HG03558 (cell line): ENCODE results near the gene COL4A1.

Experiments used
- ATAC-seq: cut with Tn5 transposase; IDR thresholded peaks from one replicate; pipeline ENCODE4 v1.9.1; 2021; ENCODE audit warnings: moderate number of reproducible peaks; ENCODE audit not compliant: unreplicated experiment; ENCODE audit errors: extremely low read depth

The COL4A1 gene

GRCh38 chr13:110280231-110280813 lies 26.6 kb downstream of the COL4A1 start:
- ATAC-seq, result no peak

- no peak for ATAC-seq
These were observed 27.3 kb downstream of the COL4A1 start for GRCh38 chr13:110279684-110280083.

- no peak for ATAC-seq
These were observed 28.1 kb downstream of the COL4A1 start for GRCh38 chr13:110278859-110279258.

GRCh38 chr13:110277357-110277975 lies 29.5 kb downstream of the COL4A1 start:
- ATAC-seq, result no peak

- no peak for ATAC-seq
These were observed 30.4 kb downstream of the COL4A1 start for GRCh38 chr13:110276553-110276950.

GRCh38 chr13:110275931-110276552 lies 30.9 kb downstream of the COL4A1 start:
- ATAC-seq, result no peak

GRCh38 chr13:110274687-110275086 lies 32.3 kb downstream of the COL4A1 start:
- no peak for ATAC-seq

- no peak for ATAC-seq
These were observed 33.7 kb downstream of the COL4A1 start for GRCh38 chr13:110273254-110273653.

GRCh38 chr13:110272651-110273050 lies 34.3 kb downstream of the COL4A1 start:
- ATAC-seq, result no peak

GRCh38 chr13:110272227-110272626 lies 34.7 kb downstream of the COL4A1 start:
- no peak for ATAC-seq

- ATAC-seq, result no peak
These were observed 35.6 kb downstream of the COL4A1 start for GRCh38 chr13:110271313-110271712.

- ATAC-seq, result no peak
These were observed 36.5 kb downstream of the COL4A1 start for GRCh38 chr13:110270507-110270906.

GRCh38 chr13:110269509-110270185 lies 37.3 kb downstream of the COL4A1 start:
- ATAC-seq, result no peak

- no peak for ATAC-seq
These were observed 38.3 kb downstream of the COL4A1 start for GRCh38 chr13:110268576-110269185.

- no peak for ATAC-seq
These were observed 38.9 kb downstream of the COL4A1 start for GRCh38 chr13:110268061-110268460.

- ATAC-seq, result no peak
These were observed 40.0 kb downstream of the COL4A1 start for GRCh38 chr13:110266983-110267382.

GRCh38 chr13:110266431-110266809 lies 40.5 kb downstream of the COL4A1 start:
- no peak for ATAC-seq

GRCh38 chr13:110265682-110266430 lies 41.1 kb downstream of the COL4A1 start:
- ATAC-seq, result no peak

- ATAC-seq, result no peak
These were observed 41.6 kb downstream of the COL4A1 start for GRCh38 chr13:110265341-110265681.

- no peak for ATAC-seq
These were observed 42.2 kb downstream of the COL4A1 start for GRCh38 chr13:110264685-110265275.
